Calu3 (cell line): ENCODE results near the gene QPRT. TPM values are rescaled to one million over a fixed set of nuclear protein-coding genes. Genes with fewer than 3 reads are reported as not detected.
"Not testable (repeated sequence)": the region's sequence is repeated elsewhere in the genome, so short reads cannot be mapped to it uniquely, and the experiment has no call there.

Source experiments
- BruUV-seq: library from RNA; stranded (reverse); fragments of 400-500 nt; replicated peaks from 2 replicates; lab custom pipeline; 2021; lab: Mats Ljungman, UMichigan
- CTCF ChIA-PET: fragments of 300-600 bp; sonication (Branson Sonifier 250); formaldehyde crosslinking; loops from one replicate; lab custom pipeline; 2022; ENCODE audit warnings: antibody characterized with exemption; lab: Charles Lee
- DNase-seq: peaks from one replicate; pipeline ENCODE4 v3.0.0; 2022
- H3K27ac Mint-ChIP-seq: one replicate; pipeline ENCODE4 v1.8.0; 2022; ENCODE audit warnings: mixed read lengths; ENCODE audit not compliant: unreplicated experiment
- H3K27me3 Mint-ChIP-seq: one replicate; pipeline ENCODE4 v1.8.0; 2022; ENCODE audit warnings: mixed read lengths; ENCODE audit not compliant: unreplicated experiment
- H3K36me3 Mint-ChIP-seq: one replicate; pipeline ENCODE4 v1.8.0; 2022; ENCODE audit warnings: mild to moderate bottlenecking, moderate library complexity, mixed read lengths; ENCODE audit not compliant: insufficient read depth, unreplicated experiment
- H3K4me1 Mint-ChIP-seq: one replicate; pipeline ENCODE4 v1.8.0; 2022; ENCODE audit warnings: mild to moderate bottlenecking, low read depth, mixed read lengths; ENCODE audit not compliant: unreplicated experiment
- H3K4me3 Mint-ChIP-seq: one replicate; pipeline ENCODE4 v1.8.0; 2022; ENCODE audit warnings: mild to moderate bottlenecking, low read depth, moderate library complexity, mixed read lengths; ENCODE audit not compliant: unreplicated experiment
- H3K9me3 Mint-ChIP-seq: one replicate; pipeline ENCODE4 v1.8.0; 2022; ENCODE audit warnings: low read depth, mixed read lengths; ENCODE audit not compliant: unreplicated experiment
- intact Hi-C: fragments of 100-400 bp; cut with micrococcal nuclease; formaldehyde crosslinking; loops from one replicate; pipeline ENCODE4 v1.10.0; 2022; ENCODE audit not compliant: unreplicated experiment
- total RNA-seq: library from RNA; stranded (reverse); gene quantifications from 2 replicates; pipeline ENCODE4 v1.2.3, GENCODE V29; 2022
- TF ChIP-seq, protein P1 (sequence below): fragments of 200-600 bp; IDR thresholded peaks from one replicate; pipeline ENCODE4 v1.8.0; 2022; ENCODE audit warnings: antibody characterized with exemption; ENCODE audit not compliant: unreplicated experiment

Gene QPRT
- total RNA-seq, 1 experiment from 2014 or later = 4.6 TPM

DNA sequence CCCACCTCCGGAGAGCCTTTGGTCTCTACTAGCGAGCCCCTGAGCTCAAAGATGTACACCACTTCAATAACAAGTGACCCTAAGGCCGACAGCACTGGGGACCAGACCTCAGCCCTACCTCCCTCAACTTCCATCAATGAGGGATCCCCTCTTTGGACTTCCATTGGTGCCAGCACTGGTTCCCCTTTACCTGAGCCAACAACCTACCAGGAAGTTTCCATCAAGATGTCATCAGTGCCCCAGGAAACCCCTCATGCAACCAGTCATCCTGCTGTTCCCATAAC is 15.2 kb upstream of the QPRT start:
- CTCF ChIA-PET = interaction anchor here (0.6 to 1.6 kb wide), 2 partner anchors 12 to 643 kb away, joined by 3 read pairs; no protein-coding TSS in a partner anchor
- no TSS peak for BruUV-seq
- Mint-ChIP-seq H3K9me3 (no peaks in the 10 kb centered on the region), H3K4me1 (peaks cover 8% of the 10 kb centered on the region), H3K4me3 (no peak overlapping the region), H3K27ac (no peak overlapping the region), H3K36me3 (no peaks in the 10 kb centered on the region), H3K27me3 (peaks cover 9% of the 10 kb centered on the region)
- intact Hi-C loops = no loop called here
- TF ChIP-seq, protein P1, sequence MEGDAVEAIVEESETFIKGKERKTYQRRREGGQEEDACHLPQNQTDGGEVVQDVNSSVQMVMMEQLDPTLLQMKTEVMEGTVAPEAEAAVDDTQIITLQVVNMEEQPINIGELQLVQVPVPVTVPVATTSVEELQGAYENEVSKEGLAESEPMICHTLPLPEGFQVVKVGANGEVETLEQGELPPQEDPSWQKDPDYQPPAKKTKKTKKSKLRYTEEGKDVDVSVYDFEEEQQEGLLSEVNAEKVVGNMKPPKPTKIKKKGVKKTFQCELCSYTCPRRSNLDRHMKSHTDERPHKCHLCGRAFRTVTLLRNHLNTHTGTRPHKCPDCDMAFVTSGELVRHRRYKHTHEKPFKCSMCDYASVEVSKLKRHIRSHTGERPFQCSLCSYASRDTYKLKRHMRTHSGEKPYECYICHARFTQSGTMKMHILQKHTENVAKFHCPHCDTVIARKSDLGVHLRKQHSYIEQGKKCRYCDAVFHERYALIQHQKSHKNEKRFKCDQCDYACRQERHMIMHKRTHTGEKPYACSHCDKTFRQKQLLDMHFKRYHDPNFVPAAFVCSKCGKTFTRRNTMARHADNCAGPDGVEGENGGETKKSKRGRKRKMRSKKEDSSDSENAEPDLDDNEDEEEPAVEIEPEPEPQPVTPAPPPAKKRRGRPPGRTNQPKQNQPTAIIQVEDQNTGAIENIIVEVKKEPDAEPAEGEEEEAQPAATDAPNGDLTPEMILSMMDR = no peak
- no peak for DNase-seq

- H3K27me3 Mint-ChIP-seq = peaks cover 3% of the 10 kb centered on the region
- no peaks in the 10 kb centered on the region for H3K9me3 Mint-ChIP-seq
- no peak overlapping the region for H3K27ac Mint-ChIP-seq
- BruUV-seq = no TSS peak
- intact Hi-C loops = no loop called here
- DNase-seq = no peak
- no peak overlapping the region for H3K4me3 Mint-ChIP-seq
- TF ChIP-seq, protein P1 = no peak
- no peaks in the 10 kb centered on the region for H3K36me3 Mint-ChIP-seq
- CTCF ChIA-PET = interaction anchor here (0.6 kb wide), 1 partner anchor 643 kb away, joined by 3 read pairs; no protein-coding TSS in a partner anchor
- H3K4me1 Mint-ChIP-seq = peaks cover 8% of the 10 kb centered on the region
Measured at GRCh38 chr16:29664091-29664921, 14.7 kb upstream of the QPRT start.

DNA sequence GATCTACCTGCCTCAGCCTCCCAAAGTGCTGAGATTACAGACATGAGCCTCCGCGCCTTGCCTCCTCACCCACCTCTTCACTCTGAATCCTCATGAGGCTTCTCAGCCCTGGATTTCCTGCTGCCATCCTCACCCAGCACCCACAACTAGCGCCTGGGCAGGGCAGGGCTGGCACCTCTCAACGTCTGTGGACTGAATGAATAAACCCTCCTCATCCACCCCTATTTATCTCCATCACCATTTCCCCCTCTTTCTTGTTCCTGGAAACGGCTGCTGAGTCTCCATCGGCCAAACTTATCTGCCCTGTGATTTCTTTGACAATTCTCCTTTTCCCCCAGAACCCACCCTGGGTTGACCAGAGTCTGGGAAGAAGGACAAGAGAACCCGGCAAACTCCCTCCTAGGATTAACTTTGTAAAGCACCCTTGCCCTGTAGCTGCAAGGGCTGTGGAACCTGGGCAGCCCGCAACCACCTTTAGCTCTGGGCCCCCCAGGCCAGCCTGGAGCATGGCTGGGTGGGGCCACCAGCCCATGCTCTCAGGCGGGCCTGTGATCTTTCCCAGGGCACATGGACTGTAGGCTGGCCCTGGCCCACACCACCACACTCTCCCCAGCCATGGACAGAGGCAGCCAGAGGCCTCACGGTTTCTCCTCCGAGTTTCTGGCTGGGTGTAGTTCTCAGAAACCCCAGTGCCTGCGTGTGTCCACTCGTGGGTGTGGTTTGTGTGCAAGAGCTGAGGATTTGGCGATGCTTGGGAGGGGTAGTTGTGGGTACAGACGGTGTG is 13.5 kb upstream of the QPRT start:
- no peaks in the 10 kb centered on the region for H3K36me3 Mint-ChIP-seq
- no peak for DNase-seq
- no peak overlapping the region for H3K27ac Mint-ChIP-seq
- intact Hi-C loops = no loop called here
- BruUV-seq = no TSS peak
- TF ChIP-seq, protein P1 = no peak
- no peaks in the 10 kb centered on the region for H3K9me3 Mint-ChIP-seq
- peaks cover 8% of the 10 kb centered on the region for H3K4me1 Mint-ChIP-seq
- CTCF ChIA-PET = no interaction called here
- no peaks in the 10 kb centered on the region for H3K27me3 Mint-ChIP-seq
- no peak overlapping the region for H3K4me3 Mint-ChIP-seq

GRCh38 chr16:29667322-29667610 is 11.7 kb upstream of the QPRT start:
- H3K27me3 Mint-ChIP-seq, H3K9me3 Mint-ChIP-seq, H3K4me3 Mint-ChIP-seq, H3K36me3 Mint-ChIP-seq, intact Hi-C loops, H3K27ac Mint-ChIP-seq, CTCF ChIA-PET, DNase-seq, H3K4me1 Mint-ChIP-seq, BruUV-seq: not testable (repeated sequence)
